HepG2 (cell line): Measurements from ENCODE around the gene NDE1. TPM values are rescaled to one million over a fixed set of nuclear protein-coding genes. Genes with fewer than 3 reads are reported as not detected.
A peak's percentile ranks its signal among the peaks of the same experiment; 100 is the strongest.

Experiments
- ARID3A ChIP-seq: IDR thresholded peaks from 2 replicates; pipeline ENCODE4 v1.6.1; 2012; ENCODE audit warnings: low read depth, low read length, improper control_type of control experiment
- ATF7 ChIP-seq, 2 experiments: fragments of 450-650 bp in 1 of 2; sonication (generic) in 1 of 2; formaldehyde crosslinking in 1 of 2; IDR thresholded peaks; 2 replicates each; pipeline versions ENCODE4 v1.4.0 to v1.6.1; 2016 to 2020; ENCODE audit warnings: antibody characterized with exemption in 1 of 2, mild to moderate bottlenecking in 1 of 2, missing genetic modification reagents in 1 of 2
- BCL6 ChIP-seq: IDR thresholded peaks from 2 replicates; pipeline ENCODE4 v1.6.1; 2016; ENCODE audit warnings: missing genetic modification reagents, missing compliant biosample characterization
- CAMTA2 ChIP-seq: sonication (generic); formaldehyde crosslinking; IDR thresholded peaks from 2 replicates; pipeline ENCODE4 v1.4.0; 2020; ENCODE audit warnings: mild to moderate bottlenecking, missing genetic modification reagents, borderline replicate concordance
- ETV6 ChIP-seq: sonication (generic); formaldehyde crosslinking; conservative IDR thresholded peaks from 2 replicates; pipeline ENCODE4 v1.4.0; 2020; ENCODE audit warnings: missing genetic modification reagents
- HOXA3 ChIP-seq: sonication (generic); formaldehyde crosslinking; IDR thresholded peaks from 2 replicates; pipeline ENCODE4 v1.5.0; 2020; ENCODE audit warnings: missing genetic modification reagents
- NCOA2 ChIP-seq: sonication (generic); formaldehyde crosslinking; IDR thresholded peaks from 2 replicates; pipeline ENCODE4 v1.8.0; 2022; ENCODE audit warnings: inconsistent platforms
- RFX3 ChIP-seq: IDR thresholded peaks from 2 replicates; pipeline ENCODE4 v1.6.1; 2016; ENCODE audit warnings: missing biosample characterization, missing genetic modification reagents
- SP2 ChIP-seq: sonication (generic); formaldehyde crosslinking; IDR thresholded peaks from 2 replicates; pipeline ENCODE4 v1.5.1; 2020; ENCODE audit warnings: mild to moderate bottlenecking, missing genetic modification reagents
- ZNF329 ChIP-seq: sonication (generic); formaldehyde crosslinking; IDR thresholded peaks from 2 replicates; pipeline ENCODE4 v1.9.0; 2021; ENCODE audit warnings: low read depth, mild to moderate bottlenecking, missing genetic modification reagents
- ZNF652 ChIP-seq: IDR thresholded peaks from 2 replicates; pipeline ENCODE4 v1.6.1; 2016; ENCODE audit warnings: low read depth, borderline replicate concordance
- polyA plus RNA-seq, 8 experiments: library from polyadenylated mRNA; depleted of rRNA in 3 of 8; stranded (reverse) in 7 of 8; unstranded in 1 of 8; fragments of >200 nt; fragmentation: Illumina TruSeq in 4 of 8; extraction: Trizol in 4 of 8; gene quantifications; 2 replicates each; pipeline versions ENCODE4 v1.2.1 to v1.2.3, GENCODE V29; 2011 to 2016; ENCODE audit warnings: low read depth in 4 of 8, missing spikeins in 1 of 8, mixed read lengths in 1 of 8; ENCODE audit not compliant: insufficient read depth in 1 of 8
- total RNA-seq, 5 experiments: library from RNA; depleted of rRNA; stranded (reverse); fragments of >200 nt; fragmentation: Illumina TruSeq; extraction: Trizol; gene quantifications; 2 replicates each; pipeline ENCODE4 v1.2.3, GENCODE V29; 2016; ENCODE audit warnings: low read depth in 1 of 5
- TF ChIP-seq, protein P1 (sequence below): IDR thresholded peaks from 2 replicates; pipeline ENCODE4 v1.6.1; 2012; ENCODE audit warnings: low read length, improper control_type of control experiment
- TF ChIP-seq, protein P2 (sequence below): sonication (generic); formaldehyde crosslinking; IDR thresholded peaks from 2 replicates; pipeline ENCODE4 v1.5.0; 2020; ENCODE audit warnings: missing genetic modification reagents
- TF ChIP-seq, protein P3 (sequence below): sonication (generic); formaldehyde crosslinking; IDR thresholded peaks from 2 replicates; pipeline ENCODE4 v1.4.0; 2020; ENCODE audit warnings: missing genetic modification reagents, borderline replicate concordance
- TF ChIP-seq, protein P4 (sequence below): IDR thresholded peaks from 2 replicates; pipeline ENCODE4 v1.6.1; 2016; ENCODE audit warnings: missing genetic modification reagents, missing compliant biosample characterization

Gene NDE1
- total and polyA plus RNA-seq, 2 of the 13 experiments (the other 11 are each of a cell fraction or from before 2014, with no cell fraction given), result 40.9 to 72.5 TPM

- TF ChIP-seq, protein P1, sequence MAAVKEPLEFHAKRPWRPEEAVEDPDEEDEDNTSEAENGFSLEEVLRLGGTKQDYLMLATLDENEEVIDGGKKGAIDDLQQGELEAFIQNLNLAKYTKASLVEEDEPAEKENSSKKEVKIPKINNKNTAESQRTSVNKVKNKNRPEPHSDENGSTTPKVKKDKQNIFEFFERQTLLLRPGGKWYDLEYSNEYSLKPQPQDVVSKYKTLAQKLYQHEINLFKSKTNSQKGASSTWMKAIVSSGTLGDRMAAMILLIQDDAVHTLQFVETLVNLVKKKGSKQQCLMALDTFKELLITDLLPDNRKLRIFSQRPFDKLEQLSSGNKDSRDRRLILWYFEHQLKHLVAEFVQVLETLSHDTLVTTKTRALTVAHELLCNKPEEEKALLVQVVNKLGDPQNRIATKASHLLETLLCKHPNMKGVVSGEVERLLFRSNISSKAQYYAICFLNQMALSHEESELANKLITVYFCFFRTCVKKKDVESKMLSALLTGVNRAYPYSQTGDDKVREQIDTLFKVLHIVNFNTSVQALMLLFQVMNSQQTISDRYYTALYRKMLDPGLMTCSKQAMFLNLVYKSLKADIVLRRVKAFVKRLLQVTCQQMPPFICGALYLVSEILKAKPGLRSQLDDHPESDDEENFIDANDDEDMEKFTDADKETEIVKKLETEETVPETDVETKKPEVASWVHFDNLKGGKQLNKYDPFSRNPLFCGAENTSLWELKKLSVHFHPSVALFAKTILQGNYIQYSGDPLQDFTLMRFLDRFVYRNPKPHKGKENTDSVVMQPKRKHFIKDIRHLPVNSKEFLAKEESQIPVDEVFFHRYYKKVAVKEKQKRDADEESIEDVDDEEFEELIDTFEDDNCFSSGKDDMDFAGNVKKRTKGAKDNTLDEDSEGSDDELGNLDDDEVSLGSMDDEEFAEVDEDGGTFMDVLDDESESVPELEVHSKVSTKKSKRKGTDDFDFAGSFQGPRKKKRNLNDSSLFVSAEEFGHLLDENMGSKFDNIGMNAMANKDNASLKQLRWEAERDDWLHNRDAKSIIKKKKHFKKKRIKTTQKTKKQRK, result no peak
- TF ChIP-seq ZNF329 (no peak), ZNF652 (peak; percentile 16; the same call in 1 of the 2 replicates), SP2 (peak; percentile 77), ARID3A (0 out of 2 replicates have a peak, but pooled peaks have one; percentile 4), CAMTA2 (0 out of 2 replicates have a peak, but pooled peaks have one; percentile 41), HOXA3 (CRISPR knock-in tag) (peak; percentile 70), ATF7 (IDR thresholded peaks at IDR 0.05) (no peak), ATF7 (CRISPR knock-in tag; IDR thresholded peaks at IDR 0.05) (no peak), BCL6 (CRISPR knock-in tag) (no peak), NCOA2 (CRISPR knock-in tag) (0 out of 2 replicates have a peak, but pooled peaks have one; percentile 5), ETV6 (CRISPR knock-in tag) (0 out of 2 replicates have a peak, but pooled peaks have one; percentile 14), RFX3 (CRISPR knock-in tag) (no peak)
- TF ChIP-seq, protein P2, sequence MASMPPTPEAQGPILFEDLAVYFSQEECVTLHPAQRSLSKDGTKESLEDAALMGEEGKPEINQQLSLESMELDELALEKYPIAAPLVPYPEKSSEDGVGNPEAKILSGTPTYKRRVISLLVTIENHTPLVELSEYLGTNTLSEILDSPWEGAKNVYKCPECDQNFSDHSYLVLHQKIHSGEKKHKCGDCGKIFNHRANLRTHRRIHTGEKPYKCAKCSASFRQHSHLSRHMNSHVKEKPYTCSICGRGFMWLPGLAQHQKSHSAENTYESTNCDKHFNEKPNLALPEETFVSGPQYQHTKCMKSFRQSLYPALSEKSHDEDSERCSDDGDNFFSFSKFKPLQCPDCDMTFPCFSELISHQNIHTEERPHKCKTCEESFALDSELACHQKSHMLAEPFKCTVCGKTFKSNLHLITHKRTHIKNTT (CRISPR knock-in tag), result no peak
- TF ChIP-seq, protein P3, sequence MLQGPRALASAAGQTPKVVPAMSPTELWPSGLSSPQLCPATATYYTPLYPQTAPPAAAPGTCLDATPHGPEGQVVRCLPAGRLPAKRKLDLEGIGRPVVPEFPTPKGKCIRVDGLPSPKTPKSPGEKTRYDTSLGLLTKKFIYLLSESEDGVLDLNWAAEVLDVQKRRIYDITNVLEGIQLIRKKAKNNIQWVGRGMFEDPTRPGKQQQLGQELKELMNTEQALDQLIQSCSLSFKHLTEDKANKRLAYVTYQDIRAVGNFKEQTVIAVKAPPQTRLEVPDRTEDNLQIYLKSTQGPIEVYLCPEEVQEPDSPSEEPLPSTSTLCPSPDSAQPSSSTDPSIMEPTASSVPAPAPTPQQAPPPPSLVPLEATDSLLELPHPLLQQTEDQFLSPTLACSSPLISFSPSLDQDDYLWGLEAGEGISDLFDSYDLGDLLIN (CRISPR knock-in tag), result 0 out of 2 replicates have a peak, but pooled peaks have one; percentile 35
- TF ChIP-seq, protein P4, sequence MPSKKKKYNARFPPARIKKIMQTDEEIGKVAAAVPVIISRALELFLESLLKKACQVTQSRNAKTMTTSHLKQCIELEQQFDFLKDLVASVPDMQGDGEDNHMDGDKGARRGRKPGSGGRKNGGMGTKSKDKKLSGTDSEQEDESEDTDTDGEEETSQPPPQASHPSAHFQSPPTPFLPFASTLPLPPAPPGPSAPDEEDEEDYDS (CRISPR knock-in tag), result peak; percentile 96
Measured at GRCh38 chr16:15643048-15643945, 6.7 kb upstream of the NDE1 start, which contains the start of gene MARF1 (continued).
